ENCODE results near the gene MAB21L2.

The MAB21L2 gene

DNA sequence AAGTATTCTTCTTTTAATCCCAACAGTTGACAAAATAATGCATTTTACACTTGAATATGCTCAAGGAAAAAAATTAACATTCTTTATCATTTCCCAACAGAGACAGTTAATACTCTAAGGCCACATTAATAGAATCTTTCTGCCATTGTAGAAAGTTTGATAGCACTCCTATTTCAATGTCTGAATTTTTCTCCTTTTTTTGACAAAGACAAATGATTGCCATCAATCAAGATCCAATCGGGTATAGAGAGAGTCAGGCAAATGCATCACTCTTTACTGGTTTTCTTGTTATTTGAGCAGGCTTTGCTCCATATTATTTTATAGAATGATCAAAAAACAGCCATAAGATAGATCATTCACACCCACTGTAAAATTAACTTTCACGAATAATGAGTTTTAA lies 46.1 kb downstream of the MAB21L2 start:
- TF ChIP-seq, protein P1, sequence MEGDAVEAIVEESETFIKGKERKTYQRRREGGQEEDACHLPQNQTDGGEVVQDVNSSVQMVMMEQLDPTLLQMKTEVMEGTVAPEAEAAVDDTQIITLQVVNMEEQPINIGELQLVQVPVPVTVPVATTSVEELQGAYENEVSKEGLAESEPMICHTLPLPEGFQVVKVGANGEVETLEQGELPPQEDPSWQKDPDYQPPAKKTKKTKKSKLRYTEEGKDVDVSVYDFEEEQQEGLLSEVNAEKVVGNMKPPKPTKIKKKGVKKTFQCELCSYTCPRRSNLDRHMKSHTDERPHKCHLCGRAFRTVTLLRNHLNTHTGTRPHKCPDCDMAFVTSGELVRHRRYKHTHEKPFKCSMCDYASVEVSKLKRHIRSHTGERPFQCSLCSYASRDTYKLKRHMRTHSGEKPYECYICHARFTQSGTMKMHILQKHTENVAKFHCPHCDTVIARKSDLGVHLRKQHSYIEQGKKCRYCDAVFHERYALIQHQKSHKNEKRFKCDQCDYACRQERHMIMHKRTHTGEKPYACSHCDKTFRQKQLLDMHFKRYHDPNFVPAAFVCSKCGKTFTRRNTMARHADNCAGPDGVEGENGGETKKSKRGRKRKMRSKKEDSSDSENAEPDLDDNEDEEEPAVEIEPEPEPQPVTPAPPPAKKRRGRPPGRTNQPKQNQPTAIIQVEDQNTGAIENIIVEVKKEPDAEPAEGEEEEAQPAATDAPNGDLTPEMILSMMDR (IDR thresholded peaks at IDR 0.05; ENCODE audit: control insufficient read depth, insufficient read depth, low read depth, low read length, missing control alignments): no peak
- DNase-seq (ENCODE audit: low read depth): no peak

DNA sequence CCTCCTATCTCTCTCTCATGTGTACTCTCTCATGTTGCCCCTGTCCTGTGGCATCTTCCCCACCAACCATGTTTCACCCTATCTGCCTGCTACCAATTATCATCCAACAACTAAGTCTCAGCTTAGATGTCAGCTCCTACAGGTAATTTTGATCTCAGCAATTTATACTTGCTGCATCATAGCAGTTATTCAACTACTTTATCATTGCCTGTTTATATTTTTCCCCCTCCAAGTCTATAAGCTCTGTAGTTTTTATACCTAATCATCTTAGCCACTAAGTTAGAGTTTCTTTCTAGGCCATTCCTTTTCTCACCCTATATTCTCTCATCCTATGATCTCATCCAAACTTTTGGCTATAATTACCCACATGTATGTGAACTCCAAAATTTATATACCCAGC lies 50.7 kb downstream of the MAB21L2 start:
- H3K4me3 ChIP-seq (ENCODE audit: control insufficient read depth, low read depth, low read length): no peak overlapping the region
- no peak for DNase-seq (ENCODE audit: low read depth)
- TF ChIP-seq, protein P1 (IDR thresholded peaks at IDR 0.05; ENCODE audit: control insufficient read depth, insufficient read depth, low read depth, low read length, missing control alignments): no peak

More for the DNA sequence above, 46.1 kb downstream of the MAB21L2 start:
- no peak overlapping the region for H3K4me3 ChIP-seq (ENCODE audit: control insufficient read depth, low read depth, low read length)
